ENCODE data around the gene SCARB1.

GRCh38 chr12:124831590-124831989 is 32.1 kb downstream of the SCARB1 start:
- TF ChIP-seq EZH2 (IDR thresholded peaks at IDR 0.05; ENCODE audit: borderline replicate concordance, low read depth, low read length, severe bottlenecking): no peak
- TF ChIP-seq JUN (IDR thresholded peaks at IDR 0.05; ENCODE audit: borderline replicate concordance, insufficient read depth, insufficient read length, low read depth): no peak
- no peak for TF ChIP-seq CTCF (IDR thresholded peaks at IDR 0.05; ENCODE audit: extremely low read depth in 1 of 2, insufficient read depth in 1 of 2, low read depth in 1 of 2, low read length in 2 of 2)
- no peak for TF ChIP-seq POLR2AphosphoS5 (IDR thresholded peaks at IDR 0.05; ENCODE audit: insufficient read depth, low read depth, low read length)
- TF ChIP-seq MAX (IDR thresholded peaks at IDR 0.05; ENCODE audit: insufficient read depth, insufficient read length): no peak
- TF ChIP-seq POLR2A (IDR thresholded peaks at IDR 0.05; ENCODE audit: low read depth, low read length): no peak
- no peak for TF ChIP-seq GATA2 (IDR thresholded peaks at IDR 0.05; ENCODE audit: insufficient read depth, insufficient read length, low read depth, low read length)
- no peak for TF ChIP-seq FOS (IDR thresholded peaks at IDR 0.05; ENCODE audit: borderline replicate concordance, insufficient read depth, low read length)
